Breast epithelium (tissue), 4 donors: ENCODE results near the gene TJP2. TPM values are rescaled to one million over a fixed set of nuclear protein-coding genes. Genes with fewer than 3 reads are reported as not detected.

Experiments used
- DNase-seq, 2 donors: peaks; one replicate each; pipeline ENCODE4 v3.0.0-alpha.2; 2019; ENCODE audit warnings: low spot score in 2 of 2
- H3K27ac ChIP-seq, 2 donors: fragments of 200-600 bp; sonication (generic) in 1 of 2; one replicate each; pipeline ENCODE4 v1.5.1; 2016 to 2019; ENCODE audit warnings: mild to moderate bottlenecking in 1 of 2
- H3K27me3 ChIP-seq, 2 donors: fragments of 200-600 bp; sonication (generic) in 1 of 2; one replicate each; pipeline versions ENCODE4 v1.5.1 to v1.6.0; 2017 to 2019; ENCODE audit warnings: control low read depth in 1 of 2, mild to moderate bottlenecking in 1 of 2
- H3K36me3 ChIP-seq: fragments of 200-600 bp; one replicate; pipeline ENCODE4 v1.5.1; 2019
- H3K4me1 ChIP-seq, 2 donors: fragments of 200-600 bp; sonication (generic); one replicate each; pipeline ENCODE4 v1.5.1; 2016 to 2019; ENCODE audit warnings: control low read depth in 1 of 2
- H3K4me3 ChIP-seq, 3 donors: fragments of 200-600 bp; sonication (generic); 1 replicate in 2 of 3; 2 replicates in 1 of 3; pipeline ENCODE4 v1.5.1; 2016 to 2019; ENCODE audit warnings: mild to moderate bottlenecking in 3 of 3, moderate library complexity in 2 of 3
- H3K9me3 ChIP-seq, 2 donors: fragments of 200-600 bp; sonication (generic) in 1 of 2; one replicate each; pipeline ENCODE4 v1.5.1; 2016 to 2019; ENCODE audit warnings: control low read depth in 1 of 2
- POLR2A ChIP-seq: fragments of 450-650 bp; IDR thresholded peaks from one replicate; pipeline ENCODE4 v1.6.1; 2016; ENCODE audit warnings: antibody characterized with exemption, mild to moderate bottlenecking, moderate library complexity
- POLR2AphosphoS5 ChIP-seq, 3 donors: sonication (generic); formaldehyde crosslinking; IDR thresholded peaks; one replicate each; pipeline ENCODE4 v1.6.1; 2017; ENCODE audit warnings: antibody characterized with exemption in 3 of 3
- intact Hi-C: fragments of 100-400 bp; cut with DNase I; formaldehyde crosslinking; loops from one replicate; pipeline ENCODE4 v1.15.1; 2023; ENCODE audit warnings: low total_unique reads
- total RNA-seq, 3 donors: library from RNA; depleted of rRNA; stranded (reverse); fragments of >200 nt; gene quantifications; one replicate each; pipeline ENCODE4 v1.1.0, GENCODE V29; 2016
- TF ChIP-seq, protein P1 (sequence below), 3 donors: fragments of 450-650 bp; IDR thresholded peaks; one replicate each; pipeline ENCODE4 v1.5.1; 2016 to 2017; ENCODE audit warnings: antibody characterized with exemption in 3 of 3, mild to moderate bottlenecking in 3 of 3, moderate library complexity in 3 of 3

Gene TJP2
- total RNA-seq, 3 donors from 2014 or later, result 85.2 to 125 (median 108) TPM

DNA sequence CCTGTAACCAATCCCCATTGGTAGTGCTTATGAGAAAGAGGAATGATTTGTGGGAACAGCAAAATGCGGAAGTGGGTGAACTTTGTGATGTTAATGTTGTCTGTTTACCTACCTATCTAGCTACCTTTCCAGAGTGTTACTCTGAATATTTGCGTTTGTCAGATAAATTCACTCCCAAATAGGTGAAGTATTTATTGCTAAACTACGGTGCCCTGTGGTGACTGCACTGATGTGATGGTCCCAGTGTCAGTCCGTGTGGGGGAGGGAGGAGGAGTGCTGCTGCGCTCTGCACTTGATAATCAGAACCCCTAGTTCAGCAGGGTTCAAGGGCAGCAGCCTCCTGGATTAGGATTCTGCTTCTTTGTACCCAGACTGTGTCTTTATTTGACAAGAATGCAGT lies 55.3 kb downstream of the TJP2 start:
- no peak overlapping the region for H3K27ac ChIP-seq
- no peaks in the 10 kb centered on the region for H3K36me3 ChIP-seq
- no peak for DNase-seq
- H3K4me3 ChIP-seq, result no peak overlapping the region
- intact Hi-C loops, result no loop called here
- no peaks in the 10 kb centered on the region for H3K4me1 ChIP-seq
- H3K9me3 ChIP-seq, result no peaks in the 10 kb centered on the region
- TF ChIP-seq POLR2AphosphoS5 (IDR thresholded peaks at IDR 0.05), result no peak
- TF ChIP-seq POLR2A, result no peak
- TF ChIP-seq, protein P1, sequence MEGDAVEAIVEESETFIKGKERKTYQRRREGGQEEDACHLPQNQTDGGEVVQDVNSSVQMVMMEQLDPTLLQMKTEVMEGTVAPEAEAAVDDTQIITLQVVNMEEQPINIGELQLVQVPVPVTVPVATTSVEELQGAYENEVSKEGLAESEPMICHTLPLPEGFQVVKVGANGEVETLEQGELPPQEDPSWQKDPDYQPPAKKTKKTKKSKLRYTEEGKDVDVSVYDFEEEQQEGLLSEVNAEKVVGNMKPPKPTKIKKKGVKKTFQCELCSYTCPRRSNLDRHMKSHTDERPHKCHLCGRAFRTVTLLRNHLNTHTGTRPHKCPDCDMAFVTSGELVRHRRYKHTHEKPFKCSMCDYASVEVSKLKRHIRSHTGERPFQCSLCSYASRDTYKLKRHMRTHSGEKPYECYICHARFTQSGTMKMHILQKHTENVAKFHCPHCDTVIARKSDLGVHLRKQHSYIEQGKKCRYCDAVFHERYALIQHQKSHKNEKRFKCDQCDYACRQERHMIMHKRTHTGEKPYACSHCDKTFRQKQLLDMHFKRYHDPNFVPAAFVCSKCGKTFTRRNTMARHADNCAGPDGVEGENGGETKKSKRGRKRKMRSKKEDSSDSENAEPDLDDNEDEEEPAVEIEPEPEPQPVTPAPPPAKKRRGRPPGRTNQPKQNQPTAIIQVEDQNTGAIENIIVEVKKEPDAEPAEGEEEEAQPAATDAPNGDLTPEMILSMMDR (IDR thresholded peaks at IDR 0.05), result no peak
- H3K27me3 ChIP-seq, result no peaks in the 10 kb centered on the region

DNA sequence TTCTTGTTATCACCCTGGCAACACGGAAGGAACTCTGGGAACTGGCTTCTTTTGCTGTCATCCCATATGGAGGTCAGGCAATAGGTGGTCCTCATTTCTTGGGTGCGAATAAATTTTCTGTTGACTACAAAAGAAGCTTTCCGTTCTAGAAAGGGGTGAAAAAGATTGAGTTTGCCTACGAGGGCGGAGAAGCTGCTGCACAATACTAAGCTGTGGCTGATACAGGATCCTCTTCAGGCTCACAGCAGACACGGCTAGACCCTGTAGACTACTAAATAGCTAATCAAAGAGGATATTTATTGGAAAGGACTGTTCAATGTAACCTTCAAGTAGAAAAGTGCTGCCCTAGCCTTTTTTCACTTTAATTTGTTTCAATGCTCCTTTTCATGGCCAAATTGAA lies 58.1 kb downstream of the TJP2 start:
- H3K27me3 ChIP-seq, result no peaks in the 10 kb centered on the region
- H3K36me3 ChIP-seq, result no peaks in the 10 kb centered on the region
- no peak overlapping the region for H3K27ac ChIP-seq
- H3K4me1 ChIP-seq, result no peaks in the 10 kb centered on the region
- no peaks in the 10 kb centered on the region for H3K9me3 ChIP-seq
- H3K4me3 ChIP-seq, result no peak overlapping the region
- intact Hi-C loops, result no loop called here
- TF ChIP-seq POLR2AphosphoS5 (IDR thresholded peaks at IDR 0.05) (no peak), POLR2A (no peak)
- TF ChIP-seq, protein P1 (IDR thresholded peaks at IDR 0.05), result no peak
- no peak for DNase-seq

DNA sequence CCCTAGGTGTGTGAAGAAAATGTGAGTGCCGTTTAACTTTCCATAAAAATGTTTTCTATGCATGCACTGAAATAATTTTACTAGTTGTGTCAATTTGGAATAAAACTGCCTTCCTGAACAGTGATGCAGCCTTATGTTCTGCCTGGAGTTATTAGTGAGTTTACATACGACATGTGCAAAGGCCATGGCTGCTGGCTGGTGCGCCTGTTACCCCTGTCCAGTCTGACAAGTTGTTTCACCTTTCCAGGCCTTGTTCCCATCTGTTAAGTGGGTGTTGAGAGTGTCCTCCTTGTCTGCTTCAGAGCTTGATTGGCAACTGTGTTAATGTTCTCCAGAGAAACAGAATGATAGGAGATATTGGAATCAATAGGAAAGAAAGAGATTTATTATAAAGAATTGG lies 60.6 kb downstream of the TJP2 start:
- Histone ChIP-seq H3K4me1 (no peaks in the 10 kb centered on the region), H3K27me3 (no peaks in the 10 kb centered on the region), H3K9me3 (no peaks in the 10 kb centered on the region), H3K4me3 (no peak overlapping the region), H3K27ac (no peak overlapping the region), H3K36me3 (no peaks in the 10 kb centered on the region)
- intact Hi-C loops, result no loop called here
- no peak for TF ChIP-seq POLR2AphosphoS5 (IDR thresholded peaks at IDR 0.05)
- TF ChIP-seq, protein P1 (IDR thresholded peaks at IDR 0.05), result no peak
- no peak for TF ChIP-seq POLR2A
- DNase-seq, result no peak

DNA sequence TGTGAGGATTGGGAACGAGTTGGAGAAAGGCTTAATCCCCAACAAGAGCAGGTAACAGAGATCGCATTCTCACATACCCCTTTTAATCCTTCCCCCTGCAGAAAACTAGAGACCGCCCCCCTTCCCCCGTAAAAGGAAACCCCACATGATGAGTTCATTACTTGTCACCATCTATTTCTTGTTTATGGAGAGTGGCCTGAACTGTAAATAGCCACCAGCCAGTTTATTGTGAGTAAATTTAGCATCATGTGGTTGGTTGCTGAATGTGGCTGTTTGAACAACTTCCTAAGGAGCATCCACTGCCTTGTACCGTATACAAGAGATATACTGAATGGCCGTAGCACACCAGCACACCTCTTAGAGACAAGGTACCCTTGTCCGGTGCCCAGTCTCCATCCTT lies 62.1 kb downstream of the TJP2 start:
- Histone ChIP-seq H3K9me3 (no peaks in the 10 kb centered on the region), H3K36me3 (no peaks in the 10 kb centered on the region), H3K4me3 (no peak overlapping the region), H3K27me3 (no peaks in the 10 kb centered on the region), H3K4me1 (no peaks in the 10 kb centered on the region), H3K27ac (no peak overlapping the region)
- intact Hi-C loops, result no loop called here
- DNase-seq, result no peak
- TF ChIP-seq POLR2A (no peak), POLR2AphosphoS5 (IDR thresholded peaks at IDR 0.05) (no peak)
- TF ChIP-seq, protein P1 (IDR thresholded peaks at IDR 0.05), result no peak

DNA sequence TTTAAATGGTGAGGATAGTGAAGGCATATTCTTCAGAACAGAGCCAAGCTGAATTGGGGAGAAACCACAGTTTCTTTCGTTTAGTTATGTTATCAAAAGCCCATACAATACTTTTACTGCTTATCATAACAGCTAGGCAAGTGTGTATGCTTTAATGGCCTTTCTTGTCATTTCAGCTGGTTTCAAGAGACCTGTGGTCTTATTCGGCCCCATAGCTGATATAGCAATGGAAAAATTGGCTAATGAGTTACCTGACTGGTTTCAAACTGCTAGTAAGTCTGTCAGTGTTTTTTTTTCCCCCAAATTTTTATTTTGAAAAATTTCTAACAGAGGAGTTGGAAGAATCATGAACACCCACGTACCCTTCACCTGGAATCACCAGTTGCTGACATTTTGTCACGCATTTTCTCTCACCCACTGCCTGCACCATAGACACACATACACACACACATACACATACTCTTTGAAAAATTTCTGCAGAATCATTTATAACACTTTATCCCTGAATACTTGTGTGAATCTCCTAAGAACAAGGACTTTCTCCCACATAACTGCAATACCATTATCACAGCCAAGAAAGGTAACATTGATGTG lies 63.7 kb downstream of the TJP2 start:
- no peaks in the 10 kb centered on the region for H3K9me3 ChIP-seq
- DNase-seq, result no peak
- no peaks in the 10 kb centered on the region for H3K4me1 ChIP-seq
- intact Hi-C loops, result no loop called here
- H3K27me3 ChIP-seq, result no peaks in the 10 kb centered on the region
- TF ChIP-seq POLR2AphosphoS5 (IDR thresholded peaks at IDR 0.05), result no peak
- TF ChIP-seq POLR2A, result no peak
- TF ChIP-seq, protein P1 (IDR thresholded peaks at IDR 0.05), result no peak
- no peak overlapping the region for H3K4me3 ChIP-seq
- H3K27ac ChIP-seq, result no peak overlapping the region
- no peaks in the 10 kb centered on the region for H3K36me3 ChIP-seq
